DOHH2 (cell line): ENCODE measurements around the gene ZNF639.
"Not testable (repeated sequence)": the region's sequence is repeated elsewhere in the genome, so short reads cannot be mapped to it uniquely, and the experiment has no call there.

Source experiments
- H3F3A ChIP-seq: fragments of 200-600 bp; sonication (generic), shearing (Covaris generic); 2 replicates; pipeline ENCODE4 v1.6.0; 2016; ENCODE audit warnings: antibody characterized with exemption, mild to moderate bottlenecking; ENCODE audit not compliant: control insufficient read depth, insufficient read depth
- H3K27ac ChIP-seq: fragments of 200-600 bp; sonication (generic); 2 replicates; pipeline ENCODE4 v1.5.1; 2014; ENCODE audit warnings: low read depth, mild to moderate bottlenecking, low read length, moderate library complexity
- H3K27me3 ChIP-seq: fragments of 200-600 bp; sonication (generic); 2 replicates; pipeline ENCODE4 v1.6.1; 2014; ENCODE audit warnings: mild to moderate bottlenecking, low read length, mixed read lengths; ENCODE audit not compliant: control insufficient read depth
- H3K36me3 ChIP-seq: fragments of 200-600 bp; sonication (generic); 2 replicates; pipeline ENCODE4 v1.6.1; 2014; ENCODE audit warnings: mild to moderate bottlenecking, low read length, moderate library complexity, mixed read lengths; ENCODE audit not compliant: control insufficient read depth
- H3K4me1 ChIP-seq: fragments of 200-600 bp; sonication (generic); 2 replicates; pipeline ENCODE4 v1.6.1; 2014; ENCODE audit warnings: mild to moderate bottlenecking, low read length, mixed read lengths; ENCODE audit not compliant: control insufficient read depth
- H3K4me2 ChIP-seq: fragments of 200-600 bp; sonication (generic); 2 replicates; pipeline ENCODE4 v1.6.0; 2014; ENCODE audit warnings: mild to moderate bottlenecking, low read length, moderate library complexity
- H3K4me3 ChIP-seq: fragments of 200-600 bp; sonication (generic); 2 replicates; pipeline ENCODE4 v1.5.1; 2014; ENCODE audit warnings: mild to moderate bottlenecking, low read length, mixed read lengths
- H3K79me2 ChIP-seq: fragments of 200-600 bp; sonication (generic); 2 replicates; pipeline ENCODE4 v1.6.1; 2014; ENCODE audit warnings: mild to moderate bottlenecking, low read length, mixed read lengths; ENCODE audit not compliant: control insufficient read depth
- H3K9me2 ChIP-seq: fragments of 200-600 bp; sonication (generic); replicated peaks from 2 replicates; pipeline ENCODE4 v1.6.1; 2014; ENCODE audit warnings: mild to moderate bottlenecking, low read length, mixed read lengths; ENCODE audit not compliant: control insufficient read depth
- H3K9me3 ChIP-seq: fragments of 200-600 bp; sonication (generic); 2 replicates; pipeline ENCODE4 v1.6.1; 2014; ENCODE audit warnings: antibody characterized with exemption, low read length, mixed read lengths; ENCODE audit not compliant: control insufficient read depth, insufficient read depth
- H4K20me1 ChIP-seq: fragments of 200-600 bp; sonication (generic); 2 replicates; pipeline ENCODE4 v1.6.0; 2014; ENCODE audit warnings: low read depth, mild to moderate bottlenecking, antibody characterized with exemption, low read length, moderate library complexity; ENCODE audit not compliant: control insufficient read depth, insufficient read depth
- CTCF ChIP-seq: fragments of 200-600 bp; sonication (generic); IDR thresholded peaks from one replicate; pipeline ENCODE4 v1.5.1; 2014; ENCODE audit warnings: antibody characterized with exemption, mild to moderate bottlenecking, low read depth, low read length; ENCODE audit not compliant: poor library complexity, severe bottlenecking
- EZH2phosphoT487 ChIP-seq: fragments of 200-600 bp; sonication (generic); IDR thresholded peaks from 2 replicates; pipeline ENCODE4 v1.6.1; 2017; ENCODE audit warnings: borderline replicate concordance, mild to moderate bottlenecking, antibody characterized with exemption, low read length, moderate library complexity, mixed read lengths

The ZNF639 gene

GRCh38 chr3:179322286-179323196, at the start of gene ZNF639:
Gene ZNF639, plus strand, starts transcription at chr3:179323031. Its CDS starts 5,263 bp downstream, at chr3:179328294.
- peaks cover 54% of the 10 kb centered on the region for H3K79me2 ChIP-seq
- H3K9me2 ChIP-seq = no peaks in the 10 kb centered on the region
- peaks cover 27% of the 10 kb centered on the region for H3K4me1 ChIP-seq
- H3K36me3 ChIP-seq = peaks cover 43% of the 10 kb centered on the region
- H3K4me3 ChIP-seq = peak within 1 kb of the TSS; percentile 85
- H3K27me3 ChIP-seq = no peaks in the 10 kb centered on the region
- H4K20me1 ChIP-seq = peaks cover 9% of the 10 kb centered on the region; the same call in 1 of the 2 replicates
- H3F3A ChIP-seq = peaks cover 2% of the 10 kb centered on the region
- peak; percentile 83 for TF ChIP-seq CTCF
- TF ChIP-seq EZH2phosphoT487 = no peak
- peak within 1 kb of the TSS; percentile 68 for H3K27ac ChIP-seq
- peak within 1 kb of the TSS; percentile 83 for H3K4me2 ChIP-seq
- H3K9me3 ChIP-seq = no peaks in the 10 kb centered on the region

- not testable (repeated sequence) for H3K79me2 ChIP-seq, H3K27me3 ChIP-seq, H3K9me3 ChIP-seq, H3K27ac ChIP-seq, H3K4me2 ChIP-seq, H3K36me3 ChIP-seq, H3F3A ChIP-seq, H3K9me2 ChIP-seq, H3K4me3 ChIP-seq, H3K4me1 ChIP-seq, H4K20me1 ChIP-seq
These were observed 48.4 kb upstream of the ZNF639 start for GRCh38 chr3:179274434-179274833.

- H3K4me3 ChIP-seq = no peak overlapping the region
- no peak overlapping the region for H3K27ac ChIP-seq
- no peaks in the 10 kb centered on the region for H4K20me1 ChIP-seq
- H3K9me2 ChIP-seq = no peaks in the 10 kb centered on the region; the same call in 1 of the 2 replicates
- H3K9me3 ChIP-seq = no peaks in the 10 kb centered on the region
- H3F3A ChIP-seq = no peaks in the 10 kb centered on the region
- H3K36me3 ChIP-seq = no peaks in the 10 kb centered on the region
- no peak overlapping the region for H3K4me2 ChIP-seq
- no peaks in the 10 kb centered on the region for H3K79me2 ChIP-seq
- H3K27me3 ChIP-seq = peaks cover 3% of the 10 kb centered on the region; the same call in 1 of the 2 replicates
- no peaks in the 10 kb centered on the region for H3K4me1 ChIP-seq
- no peak for TF ChIP-seq EZH2phosphoT487
These were observed 46.8 kb upstream of the ZNF639 start for GRCh38 chr3:179276001-179276400.

GRCh38 chr3:179276743-179277142, 46.1 kb upstream of the ZNF639 start:
- Histone ChIP-seq H3F3A (no peaks in the 10 kb centered on the region), H3K9me3 (no peaks in the 10 kb centered on the region), H3K36me3 (no peaks in the 10 kb centered on the region), H3K4me3 (no peak overlapping the region), H3K4me2 (no peak overlapping the region), H3K27me3 (peaks cover 3% of the 10 kb centered on the region; the same call in 1 of the 2 replicates), H3K4me1 (no peaks in the 10 kb centered on the region), H4K20me1 (no peaks in the 10 kb centered on the region), H3K79me2 (no peaks in the 10 kb centered on the region), H3K9me2 (no peaks in the 10 kb centered on the region; the same call in 1 of the 2 replicates), H3K27ac (no peak overlapping the region)
- no peak for TF ChIP-seq CTCF
- TF ChIP-seq EZH2phosphoT487 = no peak
